Esophagus squamous epithelium (tissue), 4 donors: ENCODE results near the gene CDH6.

Source experiments
- POLR2A ChIP-seq, 4 donors: fragments of 450-650 bp; IDR thresholded peaks; one replicate each; pipeline ENCODE4 v1.6.1; 2017; ENCODE audit warnings: antibody characterized with exemption in 4 of 4, mild to moderate bottlenecking in 4 of 4, moderate library complexity in 3 of 4
- TF ChIP-seq, protein P1 (sequence below), 6 experiments: fragments of 450-650 bp in 4 of 6; fragments of 200-600 bp in 2 of 6; sonication (generic) in 2 of 6; IDR thresholded peaks; one replicate each; pipeline ENCODE4 v1.5.1; 2016 to 2019; ENCODE audit warnings: antibody characterized with exemption in 6 of 6, mild to moderate bottlenecking in 4 of 6, moderate library complexity in 4 of 6

DNA sequence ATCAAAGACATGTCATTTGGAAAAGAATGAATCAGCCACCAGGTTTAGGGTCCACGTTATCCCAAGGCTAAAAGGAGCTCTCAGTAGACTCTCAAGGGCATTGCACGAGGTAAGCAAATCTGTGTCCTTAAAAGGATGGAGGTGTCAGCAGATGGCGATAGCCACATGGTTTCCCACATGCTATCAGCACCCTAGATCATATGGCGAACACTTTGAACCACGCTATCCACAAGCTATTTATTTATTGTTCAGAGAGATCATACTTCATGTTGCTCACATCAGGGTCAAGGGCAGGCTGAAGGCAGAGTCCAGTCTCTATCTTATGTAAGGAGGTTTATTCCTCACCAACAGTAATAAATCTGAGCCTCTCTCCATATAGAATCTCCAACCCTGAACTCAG, 43.7 kb downstream of the CDH6 start:
- TF ChIP-seq, protein P1, sequence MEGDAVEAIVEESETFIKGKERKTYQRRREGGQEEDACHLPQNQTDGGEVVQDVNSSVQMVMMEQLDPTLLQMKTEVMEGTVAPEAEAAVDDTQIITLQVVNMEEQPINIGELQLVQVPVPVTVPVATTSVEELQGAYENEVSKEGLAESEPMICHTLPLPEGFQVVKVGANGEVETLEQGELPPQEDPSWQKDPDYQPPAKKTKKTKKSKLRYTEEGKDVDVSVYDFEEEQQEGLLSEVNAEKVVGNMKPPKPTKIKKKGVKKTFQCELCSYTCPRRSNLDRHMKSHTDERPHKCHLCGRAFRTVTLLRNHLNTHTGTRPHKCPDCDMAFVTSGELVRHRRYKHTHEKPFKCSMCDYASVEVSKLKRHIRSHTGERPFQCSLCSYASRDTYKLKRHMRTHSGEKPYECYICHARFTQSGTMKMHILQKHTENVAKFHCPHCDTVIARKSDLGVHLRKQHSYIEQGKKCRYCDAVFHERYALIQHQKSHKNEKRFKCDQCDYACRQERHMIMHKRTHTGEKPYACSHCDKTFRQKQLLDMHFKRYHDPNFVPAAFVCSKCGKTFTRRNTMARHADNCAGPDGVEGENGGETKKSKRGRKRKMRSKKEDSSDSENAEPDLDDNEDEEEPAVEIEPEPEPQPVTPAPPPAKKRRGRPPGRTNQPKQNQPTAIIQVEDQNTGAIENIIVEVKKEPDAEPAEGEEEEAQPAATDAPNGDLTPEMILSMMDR (IDR thresholded peaks at IDR 0.05), result no peak
- TF ChIP-seq POLR2A (IDR thresholded peaks at IDR 0.05), result no peak
